Endothelial cell of umbilical vein (primary cell): ENCODE results near the gene AMN. TPM values are rescaled to one million over a fixed set of nuclear protein-coding genes. Genes with fewer than 3 reads are reported as not detected.

Experiments used
- BruUV-seq: library from RNA; stranded (reverse); fragments of 400-500 nt; replicated peaks from 2 replicates; lab custom pipeline; 2021; lab: Mats Ljungman, UMichigan
- CTCF ChIA-PET: fragments of 300-600, 350-600 bp; sonication (Branson Sonifier 250); formaldehyde crosslinking; loops from one replicate; lab custom pipeline; 2021; ENCODE audit warnings: antibody characterized with exemption, inconsistent platforms; lab: Charles Lee
- POLR2A ChIA-PET: fragments of 300-600, 350-600 bp; sonication (Branson Sonifier 250); formaldehyde crosslinking; loops from one replicate; lab custom pipeline; 2021; ENCODE audit warnings: antibody characterized with exemption, inconsistent platforms; lab: Charles Lee
- DNase-seq: peaks from one replicate; pipeline ENCODE4 v3.0.0-alpha.2; 2011; ENCODE audit warnings: low read depth, low spot score
- FAIRE-seq: peaks from 2 replicates; lab custom pipeline; 2011; peaks lifted over from hg19 to GRCh38; lab: Jason Lieb, UNC
- H2AFZ ChIP-seq: 2 replicates; pipeline ENCODE4 v1.6.0; 2012; ENCODE audit warnings: low read depth, low read length, control low read depth, inconsistent platforms
- H3K27ac ChIP-seq: 2 replicates; pipeline ENCODE4 v1.5.1; 2011; ENCODE audit warnings: low read depth, mild to moderate bottlenecking, control low read depth, low read length, moderate library complexity; ENCODE audit not compliant: insufficient read depth
- H3K27me3 ChIP-seq, 2 experiments: 2 replicates each; pipeline versions ENCODE4 v1.6.0 to v1.6.1; 2011; ENCODE audit warnings: low read length in 2 of 2, mixed read lengths in 1 of 2; ENCODE audit not compliant: control insufficient read depth in 2 of 2, insufficient read depth in 2 of 2
- H3K36me3 ChIP-seq, 2 experiments: 2 replicates in 1 of 2; 3 replicates in 1 of 2; pipeline ENCODE4 v1.5.1; 2011; ENCODE audit warnings: low read length in 2 of 2, mild to moderate bottlenecking in 1 of 2, moderate library complexity in 1 of 2; ENCODE audit not compliant: control insufficient read depth in 2 of 2, insufficient read depth in 2 of 2; ENCODE audit errors: extremely low read depth in 1 of 2
- H3K4me1 ChIP-seq: 3 replicates; pipeline ENCODE4 v1.5.1; 2011; ENCODE audit warnings: mild to moderate bottlenecking, low read length; ENCODE audit not compliant: control insufficient read depth, insufficient read depth; ENCODE audit errors: extremely low read depth
- H3K4me2 ChIP-seq: 2 replicates; pipeline ENCODE4 v1.6.1; 2011; ENCODE audit warnings: low read length, control low read depth, mixed read lengths; ENCODE audit not compliant: insufficient read depth
- H3K4me3 ChIP-seq, 3 experiments: fragments of 200-600 bp in 1 of 3; sonication (generic), shearing (Covaris generic) in 1 of 3; replicated peaks in 1 of 3; 2 replicates each; pipeline ENCODE4 v1.5.1; 2011 to 2016; ENCODE audit warnings: control low read depth in 3 of 3, low read length in 3 of 3, mild to moderate bottlenecking in 2 of 3, inconsistent platforms in 1 of 3, low read depth in 1 of 3, moderate library complexity in 1 of 3; ENCODE audit not compliant: insufficient read depth in 1 of 3
- H3K79me2 ChIP-seq: 2 replicates; pipeline ENCODE4 v1.6.0; 2012; ENCODE audit warnings: low read length, inconsistent platforms; ENCODE audit not compliant: control insufficient read depth, insufficient read depth
- H3K9ac ChIP-seq: replicated peaks from 2 replicates; pipeline ENCODE3; 2011; ENCODE audit warnings: low read length, control low read depth; ENCODE audit not compliant: insufficient read depth; ENCODE audit errors: extremely low read depth
- H3K9me1 ChIP-seq: replicated peaks from 3 replicates; pipeline ENCODE4 v1.6.0; 2011; ENCODE audit warnings: mild to moderate bottlenecking, low read length; ENCODE audit not compliant: control insufficient read depth, insufficient read depth; ENCODE audit errors: extremely low read depth
- H3K9me3 ChIP-seq: replicated peaks from 2 replicates; pipeline ENCODE4 v1.5.1; 2012; ENCODE audit warnings: low read length, inconsistent platforms; ENCODE audit not compliant: control insufficient read depth, insufficient read depth
- H4K20me1 ChIP-seq: replicated peaks from 2 replicates; pipeline ENCODE3; 2011; ENCODE audit warnings: mild to moderate bottlenecking, low read length; ENCODE audit not compliant: control insufficient read depth, insufficient read depth; ENCODE audit errors: extremely low read depth
- EZH2 ChIP-seq: IDR thresholded peaks from 2 replicates; pipeline ENCODE4 v1.6.1; 2012; ENCODE audit warnings: borderline replicate concordance, low read depth, mild to moderate bottlenecking, moderate library complexity, low read length, inconsistent platforms; ENCODE audit not compliant: severe bottlenecking
- FOS ChIP-seq: IDR thresholded peaks from 2 replicates; pipeline ENCODE4 v1.6.1; 2011; ENCODE audit warnings: mild to moderate bottlenecking, low read length, moderate library complexity, borderline replicate concordance; ENCODE audit not compliant: insufficient read depth
- GATA2 ChIP-seq: IDR thresholded peaks from 2 replicates; pipeline ENCODE4 v1.7.0; 2011; ENCODE audit warnings: low read depth, mild to moderate bottlenecking, moderate library complexity, mixed read lengths, low read length; ENCODE audit not compliant: insufficient read length, insufficient read depth
- JUN ChIP-seq: IDR thresholded peaks from 2 replicates; pipeline ENCODE4 v1.6.1; 2011; ENCODE audit warnings: borderline replicate concordance, low read depth; ENCODE audit not compliant: insufficient read length, insufficient read depth
- MYC ChIP-seq: IDR thresholded peaks from one replicate; pipeline ENCODE4 v1.6.1; 2011; ENCODE audit warnings: mild to moderate bottlenecking, low read depth, low read length
- POLR2A ChIP-seq: IDR thresholded peaks from 2 replicates; pipeline ENCODE4 v1.6.1; 2012; ENCODE audit warnings: low read depth, mild to moderate bottlenecking, control low read depth, low read length
- POLR2AphosphoS5 ChIP-seq: IDR thresholded peaks from 2 replicates; pipeline ENCODE4 v1.6.1; 2012; ENCODE audit warnings: low read depth, mild to moderate bottlenecking, control low read depth, low read length, moderate library complexity; ENCODE audit not compliant: insufficient read depth
- dilution Hi-C: fragments of 300-500 bp; cut with MboI; formaldehyde crosslinking; loops from one replicate; pipeline ENCODE4 v1.15.0; 2019; ENCODE audit warnings: low sequenced_read_pairs; ENCODE audit not compliant: extremely low pct_ligation_motif_present
- intact Hi-C: fragments of 100-400 bp; cut with micrococcal nuclease; formaldehyde crosslinking; loops from one replicate; pipeline ENCODE4 v1.10.0; 2022
- polyA plus RNA-seq, 4 experiments: library from polyadenylated mRNA; depleted of rRNA in 3 of 4; stranded (reverse) in 3 of 4; unstranded in 1 of 4; fragments of >200 nt; gene quantifications; 2 replicates each; pipeline versions ENCODE4 v1.2.1 to v1.2.3, GENCODE V29; 2011 to 2012; ENCODE audit warnings: missing spikeins in 1 of 4
- total RNA-seq: library from RNA; stranded (reverse); gene quantifications from 2 replicates; pipeline ENCODE4 v1.2.3, GENCODE V29; 2021
- TF ChIP-seq, protein P1 (sequence below), 2 donors: IDR thresholded peaks; 1 replicate in 1 of 2; 2 replicates in 1 of 2; pipeline ENCODE4 v1.5.1; 2011; ENCODE audit warnings: low read length in 2 of 2, mild to moderate bottlenecking in 2 of 2, moderate library complexity in 2 of 2, control low read depth in 1 of 2, inconsistent platforms in 1 of 2, low read depth in 1 of 2; ENCODE audit not compliant: insufficient read depth in 1 of 2; ENCODE audit errors: extremely low read depth in 1 of 2
- TF ChIP-seq, protein P2 (sequence below): IDR thresholded peaks from 2 replicates; pipeline ENCODE4 v1.6.1; 2011; ENCODE audit not compliant: insufficient read depth, insufficient read length

The AMN gene
- total and polyA plus RNA-seq, 2 donors (not counting 3 experiments of a cell fraction or from before 2014, with no cell fraction given): 0.03 TPM; not detected in 1

DNA sequence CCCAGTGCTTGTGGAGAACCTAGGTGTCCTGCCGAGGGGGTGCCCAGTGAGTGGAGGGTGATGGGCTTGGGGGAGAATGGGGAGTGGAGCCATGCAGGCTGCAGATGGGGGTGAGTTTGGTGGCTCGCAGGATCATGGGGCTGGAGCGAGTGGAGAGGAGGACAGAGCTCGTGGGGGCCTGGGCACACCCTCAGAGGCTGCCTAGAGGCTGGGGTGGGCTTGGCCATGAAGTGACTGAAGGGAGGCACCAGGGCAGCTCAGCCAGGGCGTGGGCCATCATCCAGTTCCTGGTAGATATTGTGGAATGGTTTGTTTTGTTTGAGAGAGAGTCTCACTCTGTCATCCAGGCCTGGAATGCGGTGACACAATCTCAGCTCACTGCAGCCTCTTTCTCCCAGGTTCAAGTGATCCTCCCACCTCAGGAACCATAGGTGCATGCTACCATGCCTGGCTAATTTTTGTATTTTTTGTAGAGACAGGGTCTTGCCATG lies 43.4 kb upstream of the AMN start:
- Histone ChIP-seq H3K4me1 (no peaks in the 10 kb centered on the region), H3K4me3 (no peak overlapping the region), H3K4me2 (no peak overlapping the region), H4K20me1 (no peaks in the 10 kb centered on the region), H2AFZ (no peak overlapping the region), H3K27me3 (no peaks in the 10 kb centered on the region), H3K36me3 (peaks cover 1 to 5% of the 10 kb centered on the region in 2 experiments), H3K9ac (no peak overlapping the region), H3K79me2 (no peaks in the 10 kb centered on the region), H3K9me1 (no peaks in the 10 kb centered on the region), H3K9me3 (no peaks in the 10 kb centered on the region), H3K27ac (no peak overlapping the region)
- BruUV-seq: no TSS peak
- no peak for TF ChIP-seq GATA2
- TF ChIP-seq, protein P1, sequence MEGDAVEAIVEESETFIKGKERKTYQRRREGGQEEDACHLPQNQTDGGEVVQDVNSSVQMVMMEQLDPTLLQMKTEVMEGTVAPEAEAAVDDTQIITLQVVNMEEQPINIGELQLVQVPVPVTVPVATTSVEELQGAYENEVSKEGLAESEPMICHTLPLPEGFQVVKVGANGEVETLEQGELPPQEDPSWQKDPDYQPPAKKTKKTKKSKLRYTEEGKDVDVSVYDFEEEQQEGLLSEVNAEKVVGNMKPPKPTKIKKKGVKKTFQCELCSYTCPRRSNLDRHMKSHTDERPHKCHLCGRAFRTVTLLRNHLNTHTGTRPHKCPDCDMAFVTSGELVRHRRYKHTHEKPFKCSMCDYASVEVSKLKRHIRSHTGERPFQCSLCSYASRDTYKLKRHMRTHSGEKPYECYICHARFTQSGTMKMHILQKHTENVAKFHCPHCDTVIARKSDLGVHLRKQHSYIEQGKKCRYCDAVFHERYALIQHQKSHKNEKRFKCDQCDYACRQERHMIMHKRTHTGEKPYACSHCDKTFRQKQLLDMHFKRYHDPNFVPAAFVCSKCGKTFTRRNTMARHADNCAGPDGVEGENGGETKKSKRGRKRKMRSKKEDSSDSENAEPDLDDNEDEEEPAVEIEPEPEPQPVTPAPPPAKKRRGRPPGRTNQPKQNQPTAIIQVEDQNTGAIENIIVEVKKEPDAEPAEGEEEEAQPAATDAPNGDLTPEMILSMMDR (IDR thresholded peaks at IDR 0.05; ENCODE audit: extremely low read depth in 1 of 2, insufficient read depth in 1 of 2, low read depth in 1 of 2, low read length in 2 of 2): no peak
- no peak for TF ChIP-seq EZH2
- FAIRE-seq (no peak), DNase-seq (no peak)
- ChIA-PET POLR2A (no interaction called here), CTCF (no interaction called here)
- intact Hi-C loops (no loop called here), dilution Hi-C loops (no loop called here)

DNA sequence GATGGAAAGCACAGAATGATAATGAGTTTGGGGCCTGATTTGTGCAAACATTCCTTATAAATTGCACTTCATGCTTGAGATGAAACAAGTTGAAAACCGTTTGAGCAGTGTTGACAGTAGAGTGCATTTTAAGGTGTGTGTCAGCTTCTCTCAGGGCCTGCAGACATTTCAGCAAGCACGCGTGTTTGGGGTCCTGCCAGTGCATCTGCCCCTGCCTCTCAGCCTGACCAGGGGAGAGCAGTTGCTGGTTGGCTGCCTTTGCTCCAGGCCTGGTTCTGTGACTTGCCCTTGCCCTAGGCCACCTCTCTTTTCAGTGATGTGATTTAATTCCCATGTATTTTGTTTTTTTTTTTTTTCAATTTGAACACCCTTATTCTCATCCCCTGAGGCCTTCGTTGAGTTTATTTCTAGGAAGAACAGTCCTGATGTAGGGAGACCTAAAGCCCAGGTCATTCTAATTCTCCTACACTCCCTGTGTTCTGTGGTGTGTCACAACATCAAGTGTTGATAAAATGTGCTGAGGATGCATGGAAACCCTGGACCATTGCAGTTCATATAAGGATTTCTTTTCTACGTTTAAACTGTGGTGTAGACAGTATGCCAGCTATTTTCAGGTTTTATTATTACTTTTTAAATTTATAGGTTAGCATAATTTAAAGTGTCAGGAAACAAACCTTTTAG lies 40.1 kb upstream of the AMN start:
- no peak overlapping the region for H3K4me3 ChIP-seq
- FAIRE-seq (no peak), DNase-seq (no peak)
- TF ChIP-seq GATA2 (no peak), JUN (no peak), POLR2A (no peak), MYC (no peak), POLR2AphosphoS5 (no peak), FOS (no peak)
- TF ChIP-seq, protein P2, sequence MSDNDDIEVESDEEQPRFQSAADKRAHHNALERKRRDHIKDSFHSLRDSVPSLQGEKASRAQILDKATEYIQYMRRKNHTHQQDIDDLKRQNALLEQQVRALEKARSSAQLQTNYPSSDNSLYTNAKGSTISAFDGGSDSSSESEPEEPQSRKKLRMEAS: no peak
- TF ChIP-seq, protein P1 (IDR thresholded peaks at IDR 0.05; ENCODE audit: extremely low read depth in 1 of 2, insufficient read depth in 1 of 2, low read depth in 1 of 2, low read length in 2 of 2): no peak
- H3K9ac ChIP-seq: no peak overlapping the region
- BruUV-seq: no TSS peak
- intact Hi-C loops (no loop called here), dilution Hi-C loops (no loop called here)
- no peak overlapping the region for H3K4me2 ChIP-seq
- no peaks in the 10 kb centered on the region for H3K9me3 ChIP-seq
- H2AFZ ChIP-seq: no peak overlapping the region
- H3K4me1 ChIP-seq: no peaks in the 10 kb centered on the region
- peaks cover 0 to 1% of the 10 kb centered on the region in 2 experiments for H3K36me3 ChIP-seq
- ChIA-PET POLR2A (no interaction called here), CTCF (interaction anchor here (1.3 kb wide), 2 partner anchors 11 to 188 kb away, joined by 3 read pairs; no protein-coding TSS in a partner anchor)
- H3K79me2 ChIP-seq: no peaks in the 10 kb centered on the region
- no peak overlapping the region for H3K27ac ChIP-seq
- no peaks in the 10 kb centered on the region for H4K20me1 ChIP-seq
- no peaks in the 10 kb centered on the region for H3K27me3 ChIP-seq
- no peaks in the 10 kb centered on the region for H3K9me1 ChIP-seq
